Eye (tissue), 1 donor: ENCODE results near the gene CLCN4.

ENCODE experiments used
- DNase-seq: peaks from one replicate; pipeline ENCODE4 v3.0.0-alpha.2; 2015

CLCN4 gene

DNA sequence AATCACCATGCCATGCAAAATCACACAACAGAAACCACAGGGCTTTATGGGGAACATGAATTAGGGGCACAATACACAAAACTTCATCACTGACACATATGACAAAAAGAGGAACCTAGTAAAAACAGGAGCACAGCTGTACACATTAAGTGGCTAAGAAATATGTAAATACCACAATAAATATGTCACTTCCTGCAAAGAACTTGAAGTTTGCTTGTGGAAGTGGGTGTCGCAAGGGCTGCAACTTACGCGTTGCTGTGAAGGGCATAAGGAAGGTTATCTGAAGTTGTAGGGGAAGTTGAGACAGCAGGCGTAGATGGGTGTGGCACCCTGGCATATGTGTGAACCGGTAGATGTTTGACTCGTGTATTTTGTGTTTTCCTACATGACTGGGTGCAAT, 42.4 kb downstream of the CLCN4 start:
- no peak for DNase-seq

DNA sequence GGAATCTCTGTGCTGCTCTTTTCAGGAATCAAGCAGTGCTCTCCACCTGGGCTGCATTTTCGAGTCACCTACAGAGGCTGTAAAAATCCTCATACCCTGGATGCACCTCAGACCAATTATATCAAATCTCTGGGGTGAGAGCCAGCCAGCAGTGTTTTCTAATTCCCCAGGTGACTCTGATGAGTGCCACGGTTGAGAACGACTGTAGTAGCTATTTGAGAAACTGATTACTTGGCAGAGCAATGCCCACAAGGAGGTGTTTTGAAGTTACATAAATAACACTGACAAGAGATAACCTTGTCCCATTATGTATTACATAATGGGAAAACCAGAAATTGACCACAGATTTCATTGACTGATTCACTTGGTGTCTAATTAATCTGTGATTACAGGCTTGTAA, 46.8 kb downstream of the CLCN4 start:
- DNase-seq: no peak

DNA sequence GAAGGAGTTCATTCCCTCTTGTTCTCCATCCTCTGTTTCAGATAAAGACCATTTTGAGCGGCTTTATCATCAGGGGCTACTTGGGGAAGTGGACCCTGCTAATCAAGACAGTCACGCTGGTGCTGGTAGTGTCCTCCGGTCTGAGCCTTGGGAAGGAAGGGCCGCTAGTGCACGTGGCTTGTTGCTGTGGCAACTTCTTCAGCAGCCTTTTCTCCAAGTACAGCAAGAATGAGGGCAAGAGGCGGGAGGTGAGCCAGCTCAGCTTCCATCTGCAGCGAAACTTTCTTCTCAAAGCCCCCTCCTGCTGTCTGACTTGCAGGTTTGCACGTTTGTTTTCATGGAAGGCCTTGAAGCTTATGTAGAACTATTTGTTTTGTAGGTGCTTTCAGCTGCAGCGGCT, 49.5 kb downstream of the CLCN4 start:
- peak; percentile 52 for DNase-seq

DNA sequence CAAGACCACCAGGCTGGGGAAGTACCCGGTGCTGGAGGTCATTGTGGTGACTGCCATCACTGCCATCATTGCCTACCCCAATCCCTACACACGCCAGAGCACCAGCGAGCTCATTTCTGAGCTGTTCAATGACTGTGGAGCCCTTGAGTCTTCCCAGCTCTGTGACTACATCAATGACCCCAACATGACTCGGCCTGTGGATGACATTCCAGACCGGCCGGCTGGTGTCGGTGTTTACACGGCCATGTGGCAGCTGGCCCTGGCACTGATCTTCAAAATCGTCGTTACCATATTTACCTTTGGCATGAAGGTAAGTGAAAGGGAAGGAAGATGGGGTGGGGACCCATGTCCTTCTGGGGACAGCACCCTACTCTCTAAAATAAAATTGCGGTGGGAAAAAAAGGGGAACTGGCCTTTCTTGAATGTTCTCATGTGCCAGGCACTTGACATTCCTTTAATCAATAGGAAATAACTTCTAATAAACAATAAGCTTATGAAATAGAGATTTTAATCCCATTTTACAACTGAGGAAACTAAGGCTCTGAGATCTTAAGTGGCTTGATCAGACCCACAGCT, 51.6 kb downstream of the CLCN4 start:
- DNase-seq: no peak

DNA sequence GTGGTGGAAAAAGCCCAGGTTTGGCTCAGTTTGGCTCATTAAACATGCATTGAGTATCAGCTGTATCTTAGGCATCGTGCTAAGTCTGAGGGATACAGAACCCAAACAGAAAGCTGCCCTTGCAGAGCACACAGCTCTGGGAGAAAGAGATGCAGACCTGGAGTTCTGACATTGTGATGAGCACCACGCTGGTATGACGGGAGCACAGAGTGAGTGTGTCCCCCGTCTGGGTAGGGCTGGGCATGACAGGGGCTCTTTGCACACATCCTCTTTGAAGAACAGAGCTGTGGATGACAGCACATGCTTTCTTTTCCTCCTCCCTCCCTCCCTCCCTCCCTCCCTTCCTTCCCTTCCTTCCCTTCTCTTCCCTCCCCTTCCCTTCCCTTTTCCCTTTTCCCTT, 52.2 kb downstream of the CLCN4 start:
- no peak for DNase-seq

DNA sequence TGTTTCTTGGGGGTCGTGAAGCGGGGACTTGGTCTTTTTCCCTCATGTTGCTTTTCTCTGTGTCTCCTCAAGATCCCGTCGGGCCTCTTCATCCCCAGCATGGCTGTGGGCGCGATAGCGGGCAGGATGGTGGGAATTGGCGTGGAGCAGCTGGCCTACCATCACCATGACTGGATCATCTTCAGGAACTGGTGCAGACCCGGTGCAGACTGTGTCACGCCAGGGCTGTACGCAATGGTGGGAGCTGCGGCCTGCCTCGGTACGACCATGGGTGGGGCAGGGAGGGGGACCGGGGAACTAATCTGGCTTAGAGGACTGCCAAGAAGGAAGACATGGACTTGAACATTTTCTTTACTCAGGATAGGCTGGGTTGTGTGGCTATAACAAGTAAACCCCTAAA, 55.6 kb downstream of the CLCN4 start:
- DNase-seq: no peak

DNA sequence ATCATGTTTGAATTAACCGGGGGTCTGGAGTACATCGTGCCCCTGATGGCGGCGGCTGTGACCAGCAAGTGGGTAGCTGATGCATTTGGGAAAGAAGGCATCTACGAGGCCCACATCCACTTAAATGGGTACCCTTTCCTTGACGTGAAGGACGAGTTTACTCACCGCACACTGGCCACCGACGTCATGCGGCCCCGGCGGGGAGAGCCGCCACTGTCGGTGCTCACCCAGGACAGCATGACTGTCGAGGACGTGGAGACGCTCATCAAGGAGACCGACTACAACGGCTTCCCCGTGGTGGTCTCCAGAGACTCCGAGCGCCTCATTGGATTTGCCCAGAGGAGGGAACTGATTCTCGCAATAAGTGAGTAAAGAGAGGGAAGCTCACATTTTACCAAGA, 56.9 kb downstream of the CLCN4 start:
- DNase-seq: no peak

DNA sequence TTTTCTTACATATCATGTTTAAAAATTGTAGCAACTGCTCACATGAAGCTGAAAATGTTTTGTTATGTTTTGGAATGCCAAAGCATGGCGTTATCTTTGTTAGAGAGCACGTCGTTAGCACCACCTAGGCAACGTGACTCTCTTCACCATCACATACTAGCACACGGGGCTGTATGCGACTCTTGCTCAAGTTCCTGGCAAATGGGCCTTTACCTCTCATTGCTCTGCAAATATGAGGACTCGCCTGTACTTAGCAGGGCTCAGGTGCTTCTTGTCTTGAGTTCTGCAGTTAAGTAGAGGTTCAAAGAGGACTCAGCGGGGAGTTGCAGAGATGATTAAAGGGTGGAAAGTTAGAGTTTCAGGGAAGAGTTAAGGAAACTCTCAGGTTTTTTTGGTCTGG, 59.4 kb downstream of the CLCN4 start:
- no peak for DNase-seq

DNA sequence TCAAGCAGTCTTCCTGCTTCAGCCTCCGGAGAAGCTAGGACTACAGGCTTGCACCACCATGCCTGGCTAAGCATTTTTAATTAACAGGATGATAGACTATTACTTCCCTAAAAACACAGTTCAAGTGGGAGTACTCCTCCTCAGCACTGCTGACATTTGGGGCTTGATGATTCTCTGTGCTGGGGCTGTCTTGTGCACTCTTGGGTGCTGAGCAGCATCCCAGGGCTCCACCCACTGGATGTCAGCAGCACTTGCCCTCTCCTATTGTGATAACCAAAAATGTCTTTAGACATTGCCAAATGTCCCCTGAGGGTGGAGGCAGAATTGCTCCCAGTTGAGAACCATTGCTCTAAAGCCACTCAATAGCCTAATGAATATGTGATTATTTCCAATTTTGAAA, 60.4 kb downstream of the CLCN4 start:
- no peak for DNase-seq

DNA sequence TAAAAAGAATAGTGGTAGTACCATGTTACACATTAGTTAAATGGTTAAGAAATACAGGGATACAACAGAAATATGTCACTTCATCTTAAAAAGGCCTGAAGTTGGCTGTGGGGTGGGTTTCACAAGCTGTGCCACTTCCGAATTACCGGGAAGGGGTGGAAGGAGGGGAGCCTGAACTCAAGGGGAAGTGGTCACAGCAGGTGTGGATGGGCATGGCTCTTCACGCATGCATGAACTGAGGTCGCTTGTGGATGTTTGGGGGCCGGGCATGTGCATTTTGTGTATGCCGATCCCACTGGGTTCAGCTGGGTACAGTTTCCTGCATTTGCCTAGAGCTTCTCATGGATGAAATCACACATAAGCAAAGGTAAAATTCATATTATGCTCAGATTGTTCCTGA, 64.9 kb downstream of the CLCN4 start:
- DNase-seq: no peak

DNA sequence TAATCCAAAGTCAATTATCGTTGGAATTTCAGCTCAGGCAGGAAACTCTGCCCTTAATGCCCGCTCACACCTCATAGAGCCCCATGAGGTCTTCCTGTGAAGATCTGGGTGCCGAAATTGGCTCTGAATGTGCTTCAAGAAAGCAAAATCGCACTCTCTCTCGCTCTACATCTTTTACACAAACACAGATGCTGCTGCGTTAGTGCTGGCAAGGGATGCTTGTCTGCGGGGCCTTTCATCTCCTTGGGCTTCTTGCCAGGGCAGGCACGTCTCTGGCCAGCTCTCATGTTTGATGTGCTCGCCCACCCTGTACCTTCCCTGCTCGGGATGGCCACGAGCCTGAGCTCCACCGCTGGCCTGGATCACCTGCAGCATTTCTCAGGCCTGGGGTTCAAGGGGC, 66.5 kb downstream of the CLCN4 start:
- DNase-seq: no peak

DNA sequence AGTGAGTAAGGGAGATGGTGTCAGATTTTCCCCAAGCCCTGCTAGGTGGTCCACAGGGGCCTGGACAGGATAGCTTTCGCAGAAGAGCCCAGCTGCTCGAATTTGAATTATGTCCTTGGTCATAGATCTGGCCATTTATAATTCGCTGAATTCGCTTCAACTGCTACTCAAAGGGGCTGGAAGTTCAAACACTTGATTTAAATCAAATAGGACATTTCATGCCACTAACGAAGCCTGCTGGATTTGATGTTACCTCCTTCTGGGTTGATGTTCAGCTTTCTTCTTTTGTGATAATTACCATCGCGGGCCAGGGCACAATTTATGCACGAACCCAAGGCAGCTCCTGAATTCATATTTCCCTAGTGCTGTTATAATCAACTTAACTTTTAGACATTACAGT, 67.0 kb downstream of the CLCN4 start:
- DNase-seq: peak; percentile 69

DNA sequence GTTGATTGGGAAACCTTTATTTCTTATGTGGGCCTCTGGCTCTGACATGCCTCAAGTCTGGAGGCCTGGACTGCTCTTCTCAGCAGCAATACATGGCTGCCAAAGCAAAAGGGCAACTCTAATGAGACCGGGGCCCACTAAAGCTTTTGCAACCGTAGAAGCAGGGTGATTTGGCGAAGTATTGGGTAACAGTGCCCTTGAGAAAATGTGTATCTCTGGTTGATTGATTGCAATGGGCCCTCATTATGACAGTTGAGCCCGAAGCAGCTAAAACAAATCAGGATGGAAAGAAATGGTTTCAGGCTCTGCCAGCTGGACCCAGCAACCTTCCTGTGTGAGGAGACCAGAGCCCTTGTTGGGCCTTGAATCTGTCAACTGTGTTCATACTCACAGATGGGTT, 73.4 kb downstream of the CLCN4 start:
- DNase-seq: peak; percentile 57

DNA sequence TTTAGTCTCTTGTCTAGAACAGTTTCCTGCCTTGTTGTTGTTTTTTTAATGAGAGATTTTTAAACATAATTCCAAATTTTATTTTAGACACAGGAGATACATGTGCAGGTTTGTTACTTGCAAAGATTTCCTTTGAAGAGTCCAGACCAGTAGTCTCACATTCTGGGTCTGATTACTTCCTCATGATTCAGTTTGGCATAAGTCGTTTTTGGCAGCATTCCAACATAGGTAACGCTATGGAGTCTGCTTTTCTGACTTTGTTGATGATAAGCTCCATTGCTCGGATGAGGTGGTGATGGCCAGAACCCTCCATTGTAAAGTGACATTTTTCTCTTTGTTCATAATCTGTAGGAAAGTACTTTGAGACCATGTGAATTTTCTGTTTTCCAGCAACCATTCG, 74.7 kb downstream of the CLCN4 start:
- no peak for DNase-seq

DNA sequence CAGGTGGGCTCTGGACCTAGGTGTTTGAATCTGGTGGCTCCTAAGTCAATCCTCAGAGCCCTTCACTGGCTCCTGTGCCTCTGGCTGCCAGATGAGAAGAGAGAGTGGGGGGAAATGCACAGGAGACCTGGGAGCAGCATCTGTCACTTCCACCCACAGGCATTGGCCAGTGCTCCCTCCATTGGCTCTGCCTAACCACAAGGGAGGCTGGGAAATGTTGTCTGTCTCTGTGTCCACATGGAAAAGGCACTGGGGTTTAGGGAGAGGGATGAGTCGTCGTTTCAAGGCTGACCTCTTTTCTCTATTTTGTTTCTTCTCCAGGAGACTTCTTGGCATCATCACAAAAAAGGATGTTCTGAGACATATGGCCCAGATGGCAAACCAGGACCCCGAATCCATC, 76.4 kb downstream of the CLCN4 start:
- peak; percentile 39 for DNase-seq

DNA sequence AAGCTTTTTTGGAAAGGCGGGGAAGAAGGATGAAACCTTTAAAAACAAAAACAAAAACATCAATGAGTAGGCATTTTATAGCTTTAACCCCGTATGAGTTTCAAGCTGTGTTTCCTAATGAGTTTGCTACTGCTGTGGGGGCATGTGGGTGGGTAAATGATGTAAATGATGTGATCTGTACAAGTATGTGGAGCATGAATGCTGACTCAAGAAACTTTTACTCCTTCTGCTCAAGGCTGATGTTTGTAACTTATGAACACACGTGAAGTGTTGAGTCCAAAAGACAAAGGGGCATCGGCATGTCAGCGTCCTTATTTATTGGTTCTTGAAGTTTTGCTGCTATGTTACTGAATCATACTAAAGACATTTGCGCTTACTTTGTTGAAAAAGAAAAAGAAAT, 76.9 kb downstream of the CLCN4 start:
- DNase-seq: no peak

DNA sequence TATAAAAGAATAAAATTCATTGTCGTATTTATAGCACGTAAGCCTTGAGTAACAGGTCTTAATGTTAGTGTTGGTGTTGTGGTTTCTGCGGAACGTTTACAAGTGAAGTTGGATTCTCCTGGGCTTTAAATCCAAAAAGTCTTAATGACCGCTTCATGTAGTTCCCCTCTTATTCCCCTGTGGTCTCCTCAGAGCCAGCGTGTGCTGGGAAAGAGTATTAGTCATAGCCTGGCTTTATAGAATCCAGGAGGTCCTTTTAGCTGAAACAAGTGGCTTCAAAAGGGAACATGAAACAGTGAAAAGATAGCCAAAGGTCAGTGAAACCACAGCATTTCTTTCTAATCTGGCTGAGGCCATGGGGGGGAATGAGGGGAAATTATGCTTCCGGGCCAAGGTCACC, 79.1 kb downstream of the CLCN4 start:
- no peak for DNase-seq

DNA sequence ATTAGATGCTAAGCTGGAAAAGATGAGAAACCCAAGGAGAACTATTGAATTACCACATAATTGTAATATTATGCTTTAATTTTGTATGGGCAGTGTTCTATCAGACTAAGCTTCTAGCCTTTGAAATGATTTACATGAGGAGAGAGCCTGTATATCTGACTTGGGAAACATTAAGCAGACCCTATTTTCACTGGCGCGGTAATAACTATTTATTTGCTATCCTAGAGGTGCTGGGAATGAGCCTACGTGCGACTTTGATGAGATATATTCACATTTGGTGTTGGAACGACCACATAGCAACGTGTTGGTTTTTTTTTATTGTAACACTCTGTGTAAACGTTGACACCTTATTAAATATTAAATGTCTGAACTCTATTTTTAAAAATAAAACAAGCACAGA, 80.5 kb downstream of the CLCN4 start:
- no peak for DNase-seq

DNA sequence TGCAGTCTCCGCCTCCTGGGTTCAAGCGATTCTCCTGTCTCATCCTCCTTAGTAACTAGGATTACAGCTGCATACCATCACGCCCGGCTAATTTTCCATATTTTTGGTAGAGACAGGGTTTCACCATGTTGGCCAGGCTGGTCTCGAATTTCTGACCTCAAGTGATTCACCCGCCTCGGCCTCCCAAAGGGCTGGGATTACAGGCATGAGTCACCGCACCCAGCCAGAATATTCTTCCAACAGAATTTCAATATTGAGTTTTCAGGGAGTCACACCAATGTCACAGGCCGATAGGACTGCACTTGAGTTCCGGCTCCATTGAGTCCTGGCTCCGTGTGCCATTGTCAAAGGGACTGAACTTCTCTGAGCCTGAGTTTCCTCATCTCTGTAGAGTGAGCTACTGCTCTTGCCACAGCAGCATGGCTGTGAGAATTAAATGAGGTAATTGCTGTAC, 82.9 kb downstream of the CLCN4 start:
- DNase-seq: no peak

DNA sequence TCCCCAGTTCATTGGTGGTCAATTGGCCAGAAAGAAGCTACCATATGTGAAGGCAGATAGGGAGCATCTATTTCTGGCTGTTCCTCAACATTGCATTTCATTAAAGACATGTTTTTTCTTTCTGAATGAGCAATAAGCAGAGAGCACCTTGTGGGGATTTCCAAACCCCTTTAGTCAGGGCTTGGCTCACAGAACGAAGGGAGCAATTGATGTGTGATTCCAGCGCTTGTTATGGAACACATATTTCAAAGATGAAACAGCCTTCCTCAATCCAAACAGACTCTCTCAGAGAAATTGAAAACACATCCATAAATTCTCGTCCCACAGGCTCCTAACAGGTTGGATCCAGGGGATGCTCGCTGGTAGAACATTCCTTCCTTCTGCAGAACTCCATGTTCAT, 84.1 kb downstream of the CLCN4 start:
- DNase-seq: no peak

DNA sequence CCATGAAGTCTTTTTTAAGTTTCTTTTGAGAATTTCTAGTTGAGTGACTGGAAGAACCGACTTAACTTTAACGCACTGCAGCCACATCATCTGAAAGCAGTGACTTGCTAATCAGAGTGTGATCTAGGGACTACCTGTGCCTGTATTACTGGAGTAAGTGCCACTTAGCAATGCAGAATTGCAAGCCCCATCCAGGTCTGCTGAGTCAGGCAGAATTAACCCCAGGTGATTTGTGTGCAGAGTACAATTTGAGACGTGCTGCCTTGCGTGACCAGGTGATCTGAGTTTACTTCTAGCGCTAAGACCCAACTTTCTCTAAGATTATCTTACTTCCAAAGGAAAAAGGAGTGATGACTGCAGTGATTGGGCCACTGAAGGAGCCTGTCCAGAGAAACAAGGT, 85.3 kb downstream of the CLCN4 start:
- no peak for DNase-seq

DNA sequence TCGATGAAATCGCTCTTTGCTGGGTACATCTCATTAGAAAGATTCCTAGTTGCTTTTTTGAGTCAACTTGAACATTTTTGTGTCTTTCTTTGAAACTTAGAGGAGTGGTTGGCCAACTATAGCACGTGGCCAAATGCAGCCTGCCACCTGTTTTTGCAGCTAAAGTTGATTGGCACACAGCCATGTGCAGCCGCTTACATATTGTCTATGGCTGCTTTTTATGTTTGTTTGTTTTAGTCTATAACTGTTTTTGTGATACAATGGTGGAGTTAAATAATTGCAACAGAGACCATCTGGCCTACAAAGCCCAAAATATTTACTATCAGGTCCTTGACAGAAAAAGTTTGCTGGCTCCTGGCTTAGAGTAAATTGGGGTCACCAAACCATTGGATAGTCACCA, 86.3 kb downstream of the CLCN4 start:
- DNase-seq: no peak

DNA sequence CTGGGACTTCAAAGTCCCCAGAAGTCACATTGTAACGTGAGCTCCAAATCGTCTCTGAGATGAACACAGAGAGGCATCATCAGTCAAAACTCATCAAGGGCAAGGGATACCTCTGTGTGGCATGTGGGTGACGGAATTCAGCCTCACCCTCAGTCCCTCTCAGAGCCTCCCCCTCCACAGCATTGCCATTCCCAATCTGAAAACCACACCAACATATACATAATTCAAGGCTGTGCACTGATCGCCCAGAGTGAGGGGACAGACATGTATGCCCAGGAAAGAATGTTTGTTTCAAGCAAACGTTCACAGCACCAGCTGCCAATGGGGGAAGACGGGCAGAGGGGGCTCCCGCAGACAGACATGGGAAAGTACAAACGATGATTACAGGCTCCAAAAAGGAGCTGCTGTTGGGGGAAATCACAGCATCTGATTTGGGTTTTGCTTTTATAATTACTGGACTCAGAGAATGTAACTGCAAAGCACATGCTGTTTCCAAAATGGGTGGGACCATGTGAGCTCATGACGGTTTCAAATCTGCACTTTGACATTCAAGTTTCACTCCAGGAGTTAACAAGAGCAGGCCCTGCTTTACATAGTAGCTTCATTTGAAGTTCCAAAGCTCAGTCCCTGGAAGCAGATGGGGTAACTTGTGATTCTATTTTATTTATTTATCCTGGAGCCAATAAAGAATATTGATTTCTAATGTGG, 88.3 kb downstream of the CLCN4 start:
- DNase-seq: peak; percentile 34

DNA sequence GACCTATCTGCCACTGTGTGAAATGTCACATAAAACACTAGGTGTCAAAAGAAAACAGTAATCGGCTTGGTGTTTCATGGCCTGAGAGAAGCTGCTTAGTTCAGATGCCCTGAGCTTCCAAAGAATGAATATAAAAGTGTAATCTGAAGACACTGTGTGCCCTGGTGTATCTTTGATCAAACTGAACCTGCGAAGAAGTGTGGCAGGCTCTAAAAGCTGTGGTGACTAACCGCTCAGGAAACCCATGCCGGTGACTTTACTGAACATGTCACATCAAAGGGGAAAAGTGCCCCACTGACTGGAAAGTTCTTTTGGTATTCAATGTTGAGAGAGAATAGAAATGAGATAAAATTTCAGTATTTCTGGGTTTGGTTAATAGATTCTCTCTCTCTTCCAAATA, 89.1 kb downstream of the CLCN4 start:
- no peak for DNase-seq

DNA sequence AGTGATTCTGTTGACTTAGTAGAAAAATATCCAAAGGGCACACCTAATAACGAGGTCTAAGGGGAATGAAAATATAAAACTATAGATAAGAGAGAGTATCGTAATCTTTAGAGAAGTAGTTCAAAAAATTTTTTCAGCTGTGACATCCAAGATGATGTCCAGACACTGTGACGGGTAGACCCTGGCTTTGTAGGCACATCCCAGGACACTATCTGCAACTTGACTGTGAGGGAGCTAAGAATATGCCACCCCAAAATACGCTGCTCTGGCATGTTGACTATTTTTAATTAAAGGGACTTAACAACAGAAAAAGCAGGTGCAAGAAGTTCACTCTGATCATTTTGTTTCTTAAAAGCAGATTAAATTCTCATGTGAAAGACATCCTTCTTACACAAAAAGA, 89.5 kb downstream of the CLCN4 start:
- no peak for DNase-seq
